ENCODE data around the gene ZNF423.

DNA sequence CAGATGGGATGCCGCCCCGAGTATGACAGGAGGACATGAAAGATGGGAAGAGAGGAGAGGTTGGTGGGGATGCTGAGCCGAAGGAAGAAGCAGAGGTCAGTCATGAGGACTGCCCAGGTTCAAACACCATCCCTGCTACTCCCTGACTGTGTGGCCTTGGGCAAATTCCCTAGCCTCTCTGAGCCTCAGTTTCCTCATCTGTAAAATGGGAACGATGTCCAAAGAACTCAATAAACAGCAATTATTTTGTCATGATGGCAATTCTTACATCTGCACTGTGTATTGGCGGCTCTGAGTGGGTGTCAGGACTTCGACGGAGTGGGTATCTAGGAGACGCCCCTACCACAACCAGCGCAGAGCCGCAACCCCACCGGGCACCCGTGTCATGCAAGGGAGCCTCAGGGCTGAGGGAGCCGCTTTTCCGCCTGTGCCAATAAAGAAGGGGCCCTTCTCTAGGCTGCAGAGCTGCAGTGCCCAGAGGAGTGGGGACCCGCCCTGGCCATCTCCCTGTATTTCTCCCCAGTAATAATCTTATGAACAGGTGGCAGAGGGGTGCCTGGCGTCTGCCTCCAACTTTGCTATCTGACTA, 173.2 kb downstream of the ZNF423 start:
- TF ChIP-seq CTCF (IDR thresholded peaks at IDR 0.05; ENCODE audit: low read length) (no peak), EZH2 (IDR thresholded peaks at IDR 0.05; ENCODE audit: borderline replicate concordance, low read length) (no peak)
